GM12874 (cell line): ENCODE measurements around the gene RBM22.

Experiments used
- TF ChIP-seq, protein P1 (sequence below): IDR thresholded peaks from 2 replicates; pipeline ENCODE4 v1.5.1; 2011; ENCODE audit warnings: low read depth, mild to moderate bottlenecking, control low read depth, low read length, moderate library complexity; ENCODE audit not compliant: insufficient read depth

RBM22 gene

DNA sequence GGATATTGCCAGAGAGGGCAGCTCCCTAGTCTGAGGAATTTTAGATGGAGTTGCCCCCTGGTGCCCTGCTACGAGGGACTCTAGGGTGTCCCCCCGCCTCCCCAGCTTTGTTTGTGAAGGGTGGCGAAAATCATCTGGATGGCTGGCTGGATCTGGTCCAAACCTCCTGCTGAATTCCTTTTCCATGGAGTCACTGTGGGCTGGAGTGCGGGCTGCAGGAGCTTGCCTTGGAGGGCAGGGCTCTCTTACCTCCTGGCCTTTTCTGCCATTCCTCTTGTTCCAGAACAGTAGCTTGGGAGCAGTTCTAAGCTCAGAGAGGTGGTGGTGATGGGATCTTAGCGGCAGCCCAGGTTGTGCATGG is 58.3 kb downstream of the RBM22 start:
- TF ChIP-seq, protein P1, sequence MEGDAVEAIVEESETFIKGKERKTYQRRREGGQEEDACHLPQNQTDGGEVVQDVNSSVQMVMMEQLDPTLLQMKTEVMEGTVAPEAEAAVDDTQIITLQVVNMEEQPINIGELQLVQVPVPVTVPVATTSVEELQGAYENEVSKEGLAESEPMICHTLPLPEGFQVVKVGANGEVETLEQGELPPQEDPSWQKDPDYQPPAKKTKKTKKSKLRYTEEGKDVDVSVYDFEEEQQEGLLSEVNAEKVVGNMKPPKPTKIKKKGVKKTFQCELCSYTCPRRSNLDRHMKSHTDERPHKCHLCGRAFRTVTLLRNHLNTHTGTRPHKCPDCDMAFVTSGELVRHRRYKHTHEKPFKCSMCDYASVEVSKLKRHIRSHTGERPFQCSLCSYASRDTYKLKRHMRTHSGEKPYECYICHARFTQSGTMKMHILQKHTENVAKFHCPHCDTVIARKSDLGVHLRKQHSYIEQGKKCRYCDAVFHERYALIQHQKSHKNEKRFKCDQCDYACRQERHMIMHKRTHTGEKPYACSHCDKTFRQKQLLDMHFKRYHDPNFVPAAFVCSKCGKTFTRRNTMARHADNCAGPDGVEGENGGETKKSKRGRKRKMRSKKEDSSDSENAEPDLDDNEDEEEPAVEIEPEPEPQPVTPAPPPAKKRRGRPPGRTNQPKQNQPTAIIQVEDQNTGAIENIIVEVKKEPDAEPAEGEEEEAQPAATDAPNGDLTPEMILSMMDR: no peak

DNA sequence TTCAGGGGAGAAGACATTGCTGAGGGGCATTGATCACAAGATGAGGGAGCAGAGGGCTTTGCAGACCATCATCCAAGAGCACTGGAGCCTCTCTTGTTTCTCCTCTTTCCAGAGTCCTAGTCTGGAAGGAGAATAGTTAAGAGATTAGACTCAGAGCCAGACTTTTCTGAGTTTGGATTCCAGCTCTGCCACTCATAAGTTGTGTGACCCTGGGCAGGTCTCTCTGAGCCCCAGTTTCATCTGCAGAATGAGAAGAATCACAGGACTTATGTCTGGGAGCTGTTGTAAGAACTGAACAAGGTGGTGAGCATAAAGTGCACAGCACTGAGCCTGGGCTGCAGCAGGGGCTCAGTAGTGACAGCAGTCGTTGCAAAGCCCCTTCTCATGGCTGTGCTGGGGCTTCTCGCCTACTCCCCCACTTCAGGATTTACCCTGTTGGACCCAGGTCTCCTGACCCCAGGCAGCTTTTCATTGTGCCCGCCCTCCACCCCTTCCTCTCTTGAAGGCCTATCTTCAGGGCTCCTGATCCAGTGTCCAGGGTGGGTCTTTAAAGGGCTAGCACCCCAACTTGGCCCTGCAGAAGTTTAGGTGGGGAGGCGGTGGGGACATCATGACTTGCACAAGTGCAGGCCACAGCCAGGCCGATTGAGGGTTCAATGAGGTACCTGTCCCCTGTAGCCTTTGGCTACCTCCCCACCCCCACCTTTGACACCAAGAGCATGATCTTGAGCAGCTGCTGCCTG is 58.9 kb downstream of the RBM22 start:
- TF ChIP-seq, protein P1: no peak

DNA sequence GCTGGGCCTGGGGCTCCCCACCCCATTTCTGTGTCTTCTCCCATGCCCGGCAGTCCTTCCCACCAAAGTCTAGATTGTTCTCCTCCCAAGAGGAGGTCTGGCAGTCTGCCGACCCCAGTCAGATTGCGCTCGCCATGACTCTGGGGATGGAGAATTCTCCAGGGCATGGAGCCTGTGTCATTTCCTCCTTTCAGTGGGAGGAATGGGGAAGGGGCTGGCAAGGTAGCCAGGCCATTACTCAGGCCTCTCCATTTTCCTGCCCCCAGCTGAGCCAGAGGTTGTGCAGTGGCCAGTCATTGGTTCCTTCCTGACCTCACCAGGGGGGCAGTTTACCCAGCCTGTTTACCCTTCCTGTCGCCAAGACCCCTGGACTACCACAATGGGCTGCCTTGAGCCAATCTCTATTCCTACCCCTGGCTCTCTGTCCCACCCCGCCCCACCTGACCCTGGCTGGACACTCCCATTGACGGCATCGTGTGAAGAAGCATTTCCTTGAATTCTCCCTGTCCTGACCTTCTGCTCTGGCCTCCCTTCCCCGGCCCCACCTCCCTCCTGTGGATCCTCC is 59.8 kb downstream of the RBM22 start:
- TF ChIP-seq, protein P1: no peak
